ENCODE measurements around the gene CADM1. TPM values are rescaled to one million over a fixed set of nuclear protein-coding genes. Genes with fewer than 3 reads are reported as not detected.

Gene CADM1
- total and polyA plus RNA-seq, 4 donors, result 13.0 to 40.6 (median 28.9) TPM

DNA sequence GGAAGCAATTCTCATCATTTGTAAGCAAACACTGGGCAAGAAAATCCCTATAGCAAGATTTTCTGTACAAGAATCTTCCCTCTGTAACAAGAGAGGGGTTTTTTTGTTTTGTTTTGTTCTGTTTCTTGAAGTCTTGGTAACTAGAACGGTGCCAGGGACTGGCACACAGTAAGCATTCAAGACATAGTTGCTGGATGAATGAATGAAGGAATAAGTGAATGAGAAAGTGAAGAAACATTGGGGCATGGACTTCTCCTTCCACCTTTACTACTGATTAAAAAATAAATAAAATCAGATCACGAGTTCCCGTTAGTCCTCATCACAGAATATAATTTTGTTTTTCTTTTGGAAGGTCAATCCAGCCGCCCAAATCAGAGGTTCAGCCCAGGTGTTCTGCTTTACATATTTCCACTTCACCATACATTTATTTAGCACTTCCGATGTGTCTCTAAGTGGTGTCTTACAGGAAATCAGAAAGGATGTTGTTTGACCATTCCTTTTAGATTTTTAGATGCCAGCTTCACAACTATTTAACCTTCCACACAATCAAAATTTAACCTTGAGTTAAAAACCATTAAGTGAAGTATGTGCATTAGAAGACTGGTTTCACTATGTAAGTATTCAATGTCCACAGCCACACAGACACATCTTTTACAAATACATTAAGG lies 281.2 kb downstream of the CADM1 start:
- no peaks in the 10 kb centered on the region for H3K4me1 ChIP-seq (ENCODE audit: control insufficient read depth in 4 of 4, insufficient read depth in 4 of 4, low read length in 3 of 4)
- no peak for DNase-seq (ENCODE audit: low spot score)
- no peak overlapping the region for H3K27ac ChIP-seq (ENCODE audit: low read depth in 1 of 2, low read length in 2 of 2)
- 93% methylated on average over 5 of the region's 5 CpGs for WGBS
- no peak overlapping the region for H3K9ac ChIP-seq (ENCODE audit: low read depth in 1 of 2, low read length in 2 of 2)
- H3K9me3 ChIP-seq (ENCODE audit: control insufficient read depth in 4 of 4, low read length in 3 of 4), result no peaks in the 10 kb centered on the region
- no peaks in the 10 kb centered on the region for H3K27me3 ChIP-seq (ENCODE audit: control insufficient read depth in 4 of 4, insufficient read depth in 4 of 4, low read length in 3 of 4)
- TF ChIP-seq TAF1 (conservative IDR thresholded peaks at IDR 0.05) (no peak), HNF4A (conservative IDR thresholded peaks at IDR 0.05) (no peak), YY1 (IDR thresholded peaks at IDR 0.05) (no peak), REST (IDR thresholded peaks at IDR 0.05) (no peak), JUND (IDR thresholded peaks at IDR 0.05) (no peak), NR2F2 (IDR thresholded peaks at IDR 0.05) (no peak), SP1 (IDR thresholded peaks at IDR 0.05) (no peak), GABPA (IDR thresholded peaks at IDR 0.05 in 1 of 2, conservative IDR thresholded peaks at IDR 0.05 in 1 of 2) (no peak), EGR1 (IDR thresholded peaks at IDR 0.05; ENCODE audit: low read depth in 2 of 2) (no peak), FOXA1 (IDR thresholded peaks at IDR 0.05) (no peak), HNF4G (IDR thresholded peaks at IDR 0.05) (no peak), FOXA2 (IDR thresholded peaks at IDR 0.05) (no peak), RXRA (IDR thresholded peaks at IDR 0.05) (no peak), RAD21 (IDR thresholded peaks at IDR 0.05) (no peak), MAX (IDR thresholded peaks at IDR 0.05) (no peak)
- TF ChIP-seq, protein P1, sequence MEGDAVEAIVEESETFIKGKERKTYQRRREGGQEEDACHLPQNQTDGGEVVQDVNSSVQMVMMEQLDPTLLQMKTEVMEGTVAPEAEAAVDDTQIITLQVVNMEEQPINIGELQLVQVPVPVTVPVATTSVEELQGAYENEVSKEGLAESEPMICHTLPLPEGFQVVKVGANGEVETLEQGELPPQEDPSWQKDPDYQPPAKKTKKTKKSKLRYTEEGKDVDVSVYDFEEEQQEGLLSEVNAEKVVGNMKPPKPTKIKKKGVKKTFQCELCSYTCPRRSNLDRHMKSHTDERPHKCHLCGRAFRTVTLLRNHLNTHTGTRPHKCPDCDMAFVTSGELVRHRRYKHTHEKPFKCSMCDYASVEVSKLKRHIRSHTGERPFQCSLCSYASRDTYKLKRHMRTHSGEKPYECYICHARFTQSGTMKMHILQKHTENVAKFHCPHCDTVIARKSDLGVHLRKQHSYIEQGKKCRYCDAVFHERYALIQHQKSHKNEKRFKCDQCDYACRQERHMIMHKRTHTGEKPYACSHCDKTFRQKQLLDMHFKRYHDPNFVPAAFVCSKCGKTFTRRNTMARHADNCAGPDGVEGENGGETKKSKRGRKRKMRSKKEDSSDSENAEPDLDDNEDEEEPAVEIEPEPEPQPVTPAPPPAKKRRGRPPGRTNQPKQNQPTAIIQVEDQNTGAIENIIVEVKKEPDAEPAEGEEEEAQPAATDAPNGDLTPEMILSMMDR (IDR thresholded peaks at IDR 0.05; ENCODE audit: low read depth, low read length, missing input control), result no peak
- TF ChIP-seq, protein P2, sequence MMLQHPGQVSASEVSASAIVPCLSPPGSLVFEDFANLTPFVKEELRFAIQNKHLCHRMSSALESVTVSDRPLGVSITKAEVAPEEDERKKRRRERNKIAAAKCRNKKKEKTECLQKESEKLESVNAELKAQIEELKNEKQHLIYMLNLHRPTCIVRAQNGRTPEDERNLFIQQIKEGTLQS (IDR thresholded peaks at IDR 0.05), result no peak
- H3K4me3 ChIP-seq (ENCODE audit: low read depth in 1 of 3, low read length in 3 of 3), result no peak overlapping the region
- peaks cover 0 to 13% (median under 1%) of the 10 kb centered on the region in 4 donors for H3K36me3 ChIP-seq (ENCODE audit: control insufficient read depth in 4 of 4, insufficient read depth in 3 of 4, low read depth in 1 of 4, low read length in 3 of 4)

GRCh38 chr11:115222218-115222862 lies 281.9 kb downstream of the CADM1 start:
- H3K27me3 ChIP-seq (ENCODE audit: control insufficient read depth in 4 of 4, insufficient read depth in 4 of 4, low read length in 3 of 4), result no peaks in the 10 kb centered on the region
- 77% methylated on average over 5 of the region's 5 CpGs for WGBS
- H3K9ac ChIP-seq (ENCODE audit: low read depth in 1 of 2, low read length in 2 of 2), result no peak overlapping the region
- H3K4me1 ChIP-seq (ENCODE audit: control insufficient read depth in 4 of 4, insufficient read depth in 4 of 4, low read length in 3 of 4), result no peaks in the 10 kb centered on the region
- DNase-seq (ENCODE audit: low spot score), result no peak
- no peak overlapping the region for H3K27ac ChIP-seq (ENCODE audit: low read depth in 1 of 2, low read length in 2 of 2)
- no peak overlapping the region for H3K4me3 ChIP-seq (ENCODE audit: low read depth in 1 of 3, low read length in 3 of 3)
- H3K36me3 ChIP-seq (ENCODE audit: control insufficient read depth in 4 of 4, insufficient read depth in 3 of 4, low read depth in 1 of 4, low read length in 3 of 4), result peaks cover 0 to 16% (median 0%) of the 10 kb centered on the region in 4 donors
- no peak for TF ChIP-seq YY1 (IDR thresholded peaks at IDR 0.05)
- TF ChIP-seq TAF1 (conservative IDR thresholded peaks at IDR 0.05), result no peak
- TF ChIP-seq ZBTB33 (IDR thresholded peaks at IDR 0.05), result no peak
- TF ChIP-seq, protein P2 (IDR thresholded peaks at IDR 0.05), result no peak
- no peak for TF ChIP-seq HNF4G (IDR thresholded peaks at IDR 0.05)
- TF ChIP-seq JUND (IDR thresholded peaks at IDR 0.05), result no peak
- no peak for TF ChIP-seq MAX (IDR thresholded peaks at IDR 0.05)
- no peak for TF ChIP-seq FOXA2 (IDR thresholded peaks at IDR 0.05)
- TF ChIP-seq, protein P1 (IDR thresholded peaks at IDR 0.05; ENCODE audit: low read depth, low read length, missing input control), result no peak
- no peak for TF ChIP-seq EGR1 (IDR thresholded peaks at IDR 0.05; ENCODE audit: low read depth in 2 of 2)
- TF ChIP-seq HNF4A (conservative IDR thresholded peaks at IDR 0.05), result no peak
- H3K9me3 ChIP-seq (ENCODE audit: control insufficient read depth in 4 of 4, low read length in 3 of 4), result no peaks in the 10 kb centered on the region

Measured in liver (tissue), 9 donors.